Esophagus squamous epithelium (tissue), 4 donors: ENCODE data around the gene CIDEC.

Experiments used
- POLR2A ChIP-seq, 4 donors: fragments of 450-650 bp; IDR thresholded peaks; one replicate each; pipeline ENCODE4 v1.6.1; 2017; ENCODE audit warnings: antibody characterized with exemption in 4 of 4, mild to moderate bottlenecking in 4 of 4, moderate library complexity in 3 of 4
- TF ChIP-seq, protein P1 (sequence below), 6 experiments: fragments of 450-650 bp in 4 of 6; fragments of 200-600 bp in 2 of 6; sonication (generic) in 2 of 6; IDR thresholded peaks; one replicate each; pipeline ENCODE4 v1.5.1; 2016 to 2019; ENCODE audit warnings: antibody characterized with exemption in 6 of 6, mild to moderate bottlenecking in 4 of 6, moderate library complexity in 4 of 6

DNA sequence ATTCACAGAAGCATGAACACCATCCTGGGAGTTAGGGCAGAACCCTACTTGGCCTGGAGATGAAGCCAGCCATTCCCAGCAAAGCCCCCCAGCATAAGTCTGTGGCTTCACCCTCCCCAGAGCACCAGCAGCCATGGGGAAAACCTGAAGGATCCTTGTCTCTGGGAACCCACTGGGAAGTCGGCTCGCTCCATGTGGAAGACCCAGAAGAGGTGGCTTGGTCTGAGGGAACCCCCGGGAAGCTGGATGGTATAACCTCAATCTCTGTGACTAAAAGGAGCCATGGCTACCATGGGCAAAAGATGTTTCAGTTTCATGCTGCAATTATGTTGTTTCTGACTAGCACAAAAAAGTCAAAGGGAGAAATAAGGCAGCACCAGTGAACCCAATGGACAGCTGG, 24.5 kb downstream of the CIDEC start:
- TF ChIP-seq, protein P1, sequence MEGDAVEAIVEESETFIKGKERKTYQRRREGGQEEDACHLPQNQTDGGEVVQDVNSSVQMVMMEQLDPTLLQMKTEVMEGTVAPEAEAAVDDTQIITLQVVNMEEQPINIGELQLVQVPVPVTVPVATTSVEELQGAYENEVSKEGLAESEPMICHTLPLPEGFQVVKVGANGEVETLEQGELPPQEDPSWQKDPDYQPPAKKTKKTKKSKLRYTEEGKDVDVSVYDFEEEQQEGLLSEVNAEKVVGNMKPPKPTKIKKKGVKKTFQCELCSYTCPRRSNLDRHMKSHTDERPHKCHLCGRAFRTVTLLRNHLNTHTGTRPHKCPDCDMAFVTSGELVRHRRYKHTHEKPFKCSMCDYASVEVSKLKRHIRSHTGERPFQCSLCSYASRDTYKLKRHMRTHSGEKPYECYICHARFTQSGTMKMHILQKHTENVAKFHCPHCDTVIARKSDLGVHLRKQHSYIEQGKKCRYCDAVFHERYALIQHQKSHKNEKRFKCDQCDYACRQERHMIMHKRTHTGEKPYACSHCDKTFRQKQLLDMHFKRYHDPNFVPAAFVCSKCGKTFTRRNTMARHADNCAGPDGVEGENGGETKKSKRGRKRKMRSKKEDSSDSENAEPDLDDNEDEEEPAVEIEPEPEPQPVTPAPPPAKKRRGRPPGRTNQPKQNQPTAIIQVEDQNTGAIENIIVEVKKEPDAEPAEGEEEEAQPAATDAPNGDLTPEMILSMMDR (IDR thresholded peaks at IDR 0.05), result no peak
- no peak for TF ChIP-seq POLR2A (IDR thresholded peaks at IDR 0.05)
